Neural cell (in vitro differentiated cells): Measurements from ENCODE around the gene RABIF. TPM values are rescaled to one million over a fixed set of nuclear protein-coding genes. Genes with fewer than 3 reads are reported as not detected.

Experiments used
- H2AFZ ChIP-seq: fragments of 200-600, 300-800 bp; sonication (generic), shearing (Covaris generic); 2 replicates; pipeline ENCODE4 v1.6.0; 2014; ENCODE audit warnings: low read depth, mild to moderate bottlenecking, antibody characterized with exemption, low read length, moderate library complexity
- H3F3A ChIP-seq: fragments of 200-600 bp; shearing (Covaris generic); 2 replicates; pipeline ENCODE4 v1.6.1; 2016; ENCODE audit warnings: mild to moderate bottlenecking, moderate library complexity, mixed read lengths, antibody characterized with exemption, low read length; ENCODE audit not compliant: insufficient read depth, poor library complexity, severe bottlenecking
- H3K27ac ChIP-seq: fragments of 200-600, 300-800 bp; sonication (generic), shearing (Covaris generic); 2 replicates; pipeline ENCODE4 v1.5.1; 2014; ENCODE audit warnings: mild to moderate bottlenecking, low read length, moderate library complexity
- H3K27me3 ChIP-seq: fragments of 300-800, 200-600 bp; sonication (generic), shearing (Covaris generic); 2 replicates; pipeline ENCODE4 v1.6.0; 2014; ENCODE audit warnings: mild to moderate bottlenecking, low read depth, low read length, moderate library complexity; ENCODE audit not compliant: insufficient read depth
- H3K36me3 ChIP-seq: fragments of 300-800, 200-600 bp; sonication (generic), shearing (Covaris generic); 2 replicates; pipeline ENCODE4 v1.5.1; 2014; ENCODE audit warnings: mild to moderate bottlenecking, antibody characterized with exemption, low read length, moderate library complexity; ENCODE audit not compliant: insufficient read depth
- H3K4me2 ChIP-seq: fragments of 300-800, 200-600 bp; sonication (generic), shearing (Covaris generic); 2 replicates; pipeline ENCODE4 v1.6.0; 2014; ENCODE audit warnings: mild to moderate bottlenecking, low read length
- H3K4me3 ChIP-seq: fragments of 300-800, 200-600 bp; sonication (generic), shearing (Covaris generic); 2 replicates; pipeline ENCODE4 v1.5.1; 2014; ENCODE audit warnings: mild to moderate bottlenecking, low read length, moderate library complexity
- H3K79me2 ChIP-seq: fragments of 200-600 bp; shearing (Covaris generic); replicated peaks from 2 replicates; pipeline ENCODE4 v1.6.0; 2014; ENCODE audit warnings: mild to moderate bottlenecking, low read length, moderate library complexity; ENCODE audit not compliant: insufficient read depth
- H3K9ac ChIP-seq: fragments of 300-800, 200-600 bp; sonication (generic), shearing (Covaris generic); 2 replicates; pipeline ENCODE4 v1.6.1; 2016; ENCODE audit warnings: mild to moderate bottlenecking, low read length, mixed read lengths
- H3K9me2 ChIP-seq: fragments of 200-600 bp; shearing (Covaris generic); 2 replicates; pipeline ENCODE4 v1.6.1; 2016; ENCODE audit warnings: mild to moderate bottlenecking, low read length, mixed read lengths; ENCODE audit not compliant: insufficient read depth
- H3K9me3 ChIP-seq: fragments of 200-600, 300-800 bp; sonication (generic), shearing (Covaris generic); 2 replicates; pipeline ENCODE4 v1.6.1; 2016; ENCODE audit warnings: mild to moderate bottlenecking, mixed run types, low read length, moderate library complexity, mixed read lengths
- H4K20me1 ChIP-seq: fragments of 200-600 bp; shearing (Covaris generic); 2 replicates; pipeline ENCODE4 v1.6.1; 2016; ENCODE audit warnings: mild to moderate bottlenecking, mixed run types; ENCODE audit not compliant: insufficient read depth
- EP300 ChIP-seq: fragments of 450-650 bp; conservative IDR thresholded peaks from 2 replicates; pipeline ENCODE4 v1.6.1; 2014; ENCODE audit warnings: antibody characterized with exemption, mild to moderate bottlenecking, moderate library complexity; ENCODE audit not compliant: poor library complexity, severe bottlenecking
- EZH2 ChIP-seq: fragments of 200-600, 300-800 bp; shearing (Covaris generic), sonication (generic); IDR thresholded peaks from 2 replicates; pipeline ENCODE4 v1.6.1; 2014; ENCODE audit warnings: antibody characterized with exemption, low read length, borderline replicate concordance, mild to moderate bottlenecking; ENCODE audit not compliant: insufficient read depth, poor library complexity, severe bottlenecking
- MXI1 ChIP-seq: fragments of 450-650 bp; conservative IDR thresholded peaks from 2 replicates; pipeline ENCODE4 v1.6.1; 2014; ENCODE audit warnings: antibody characterized with exemption, mild to moderate bottlenecking; ENCODE audit not compliant: poor library complexity, severe bottlenecking
- POLR2AphosphoS5 ChIP-seq: IDR thresholded peaks from 2 replicates; pipeline ENCODE4 v1.6.1; 2012
- RAD21 ChIP-seq: fragments of 450-650 bp; conservative IDR thresholded peaks from 2 replicates; pipeline ENCODE4 v1.6.1; 2014; ENCODE audit warnings: antibody characterized with exemption, mild to moderate bottlenecking, moderate library complexity
- REST ChIP-seq: IDR thresholded peaks from 2 replicates; pipeline ENCODE4 v1.6.1; 2012; ENCODE audit warnings: borderline replicate concordance
- SMC3 ChIP-seq: fragments of 450-650 bp; conservative IDR thresholded peaks from 2 replicates; pipeline ENCODE4 v1.6.1; 2014; ENCODE audit warnings: antibody characterized with exemption, mild to moderate bottlenecking, moderate library complexity; ENCODE audit not compliant: poor library complexity
- TAF1 ChIP-seq: IDR thresholded peaks from 2 replicates; pipeline ENCODE4 v1.6.1; 2012; ENCODE audit warnings: low read depth
- polyA plus RNA-seq: library from polyadenylated mRNA; depleted of rRNA; stranded (reverse); fragments of >200 nt; gene quantifications from 2 replicates; pipeline ENCODE4 v1.2.3, GENCODE V29; 2014
- TF ChIP-seq, protein P1 (sequence below): fragments of 450-650 bp; IDR thresholded peaks from 2 replicates; pipeline ENCODE4 v1.5.1; 2014; ENCODE audit warnings: antibody characterized with exemption, mild to moderate bottlenecking, moderate library complexity; ENCODE audit not compliant: poor library complexity, severe bottlenecking

RABIF gene
- polyA plus RNA-seq, 1 donor from 2014 or later = 13.3 TPM

- H3K4me3 ChIP-seq = no peak overlapping the region
- peaks cover 13% of the 10 kb centered on the region for H3K27me3 ChIP-seq
- no peak overlapping the region for H3K27ac ChIP-seq
- no peak overlapping the region for H3K4me2 ChIP-seq
- H3K9ac ChIP-seq = no peak overlapping the region
- no peaks in the 10 kb centered on the region for H3F3A ChIP-seq
- no peak overlapping the region for H2AFZ ChIP-seq
- H3K79me2 ChIP-seq = no peaks in the 10 kb centered on the region
- no peaks in the 10 kb centered on the region for H4K20me1 ChIP-seq
- H3K9me2 ChIP-seq = no peaks in the 10 kb centered on the region
- TF ChIP-seq EP300 = no peak
- no peak for TF ChIP-seq MXI1
- no peak for TF ChIP-seq SMC3
- no peak for TF ChIP-seq RAD21
- TF ChIP-seq, protein P1, sequence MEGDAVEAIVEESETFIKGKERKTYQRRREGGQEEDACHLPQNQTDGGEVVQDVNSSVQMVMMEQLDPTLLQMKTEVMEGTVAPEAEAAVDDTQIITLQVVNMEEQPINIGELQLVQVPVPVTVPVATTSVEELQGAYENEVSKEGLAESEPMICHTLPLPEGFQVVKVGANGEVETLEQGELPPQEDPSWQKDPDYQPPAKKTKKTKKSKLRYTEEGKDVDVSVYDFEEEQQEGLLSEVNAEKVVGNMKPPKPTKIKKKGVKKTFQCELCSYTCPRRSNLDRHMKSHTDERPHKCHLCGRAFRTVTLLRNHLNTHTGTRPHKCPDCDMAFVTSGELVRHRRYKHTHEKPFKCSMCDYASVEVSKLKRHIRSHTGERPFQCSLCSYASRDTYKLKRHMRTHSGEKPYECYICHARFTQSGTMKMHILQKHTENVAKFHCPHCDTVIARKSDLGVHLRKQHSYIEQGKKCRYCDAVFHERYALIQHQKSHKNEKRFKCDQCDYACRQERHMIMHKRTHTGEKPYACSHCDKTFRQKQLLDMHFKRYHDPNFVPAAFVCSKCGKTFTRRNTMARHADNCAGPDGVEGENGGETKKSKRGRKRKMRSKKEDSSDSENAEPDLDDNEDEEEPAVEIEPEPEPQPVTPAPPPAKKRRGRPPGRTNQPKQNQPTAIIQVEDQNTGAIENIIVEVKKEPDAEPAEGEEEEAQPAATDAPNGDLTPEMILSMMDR = no peak
- TF ChIP-seq REST = no peak
- no peak for TF ChIP-seq POLR2AphosphoS5
- TF ChIP-seq EZH2 = no peak
- TF ChIP-seq TAF1 = no peak
- H3K9me3 ChIP-seq = no peaks in the 10 kb centered on the region
- H3K36me3 ChIP-seq = no peaks in the 10 kb centered on the region
Observed at GRCh38 chr1:202857136-202857610, 31.8 kb downstream of the RABIF start.

DNA sequence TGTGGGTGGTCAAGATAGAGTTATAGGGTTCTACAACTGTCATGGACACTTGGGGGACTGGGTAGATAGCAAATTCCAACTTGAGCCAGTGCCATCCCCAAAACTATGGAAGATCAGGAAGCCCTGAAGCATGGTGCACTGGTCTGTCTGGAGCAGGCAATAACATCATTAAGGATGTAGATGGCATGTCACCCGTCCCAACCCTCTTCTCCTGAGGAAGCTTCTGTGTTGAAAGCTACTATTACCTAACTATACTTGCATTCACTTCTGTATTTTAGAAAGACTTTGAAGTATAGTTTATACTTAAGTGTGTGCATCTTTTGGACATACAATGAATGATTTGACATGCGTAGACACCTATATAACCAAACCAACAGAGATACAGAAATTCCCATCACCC, 32.9 kb downstream of the RABIF start:
- H4K20me1 ChIP-seq = no peaks in the 10 kb centered on the region
- no peaks in the 10 kb centered on the region for H3K9me3 ChIP-seq
- no peaks in the 10 kb centered on the region for H3K79me2 ChIP-seq
- peaks cover 1% of the 10 kb centered on the region for H3K27me3 ChIP-seq
- no peak overlapping the region for H2AFZ ChIP-seq
- H3K9ac ChIP-seq = no peak overlapping the region
- H3K36me3 ChIP-seq = no peaks in the 10 kb centered on the region
- H3K27ac ChIP-seq = no peak overlapping the region
- no peaks in the 10 kb centered on the region for H3F3A ChIP-seq
- TF ChIP-seq MXI1 (no peak), EZH2 (no peak)
- H3K4me2 ChIP-seq = no peak overlapping the region
- no peak overlapping the region for H3K4me3 ChIP-seq
- no peaks in the 10 kb centered on the region for H3K9me2 ChIP-seq

GRCh38 chr1:202854787-202855186, 34.2 kb downstream of the RABIF start:
- TF ChIP-seq MXI1 = no peak
- TF ChIP-seq EP300 = no peak
- TF ChIP-seq EZH2 = no peak
- TF ChIP-seq, protein P1 = no peak
- no peak for TF ChIP-seq SMC3
- no peak for TF ChIP-seq RAD21
- TF ChIP-seq TAF1 = no peak
- no peak for TF ChIP-seq REST
- TF ChIP-seq POLR2AphosphoS5 = no peak
- H2AFZ ChIP-seq = no peak overlapping the region
- H3K27ac ChIP-seq = no peak overlapping the region
- no peaks in the 10 kb centered on the region for H4K20me1 ChIP-seq
- no peaks in the 10 kb centered on the region for H3K9me3 ChIP-seq
- no peak overlapping the region for H3K4me2 ChIP-seq
- no peaks in the 10 kb centered on the region for H3K79me2 ChIP-seq
- H3K9ac ChIP-seq = no peak overlapping the region
- H3F3A ChIP-seq = no peaks in the 10 kb centered on the region
- no peaks in the 10 kb centered on the region for H3K36me3 ChIP-seq
- no peaks in the 10 kb centered on the region for H3K27me3 ChIP-seq
- no peak overlapping the region for H3K4me3 ChIP-seq
- no peaks in the 10 kb centered on the region for H3K9me2 ChIP-seq
